ENCODE data around the gene ASB6.

- TF ChIP-seq CTCF (IDR thresholded peaks at IDR 0.05; ENCODE audit: borderline replicate concordance, extremely low read depth, low read length, poor library complexity, severe bottlenecking) (no peak), EZH2 (IDR thresholded peaks at IDR 0.05; ENCODE audit: borderline replicate concordance, low read depth, low read length, severe bottlenecking) (no peak)
Measured at GRCh38 chr9:129604766-129605163, 37.2 kb downstream of the ASB6 start.

All from DND-41 (cell line).